Middle frontal gyrus (tissue), 1 donor: Measurements from ENCODE around the gene LPCAT1.
"Not testable (repeated sequence)": the region's sequence is repeated elsewhere in the genome, so short reads cannot be mapped to it uniquely, and the experiment has no call there.

ENCODE experiments used
- DNase-seq: peaks from one replicate; pipeline ENCODE4 v3.0.0-alpha.2; 2015; ENCODE audit warnings: low spot score; ENCODE audit errors: extremely low spot score

Gene LPCAT1

GRCh38 chr5:1429066-1429465 lies 94.7 kb downstream of the LPCAT1 start:
- DNase-seq = no peak

DNA sequence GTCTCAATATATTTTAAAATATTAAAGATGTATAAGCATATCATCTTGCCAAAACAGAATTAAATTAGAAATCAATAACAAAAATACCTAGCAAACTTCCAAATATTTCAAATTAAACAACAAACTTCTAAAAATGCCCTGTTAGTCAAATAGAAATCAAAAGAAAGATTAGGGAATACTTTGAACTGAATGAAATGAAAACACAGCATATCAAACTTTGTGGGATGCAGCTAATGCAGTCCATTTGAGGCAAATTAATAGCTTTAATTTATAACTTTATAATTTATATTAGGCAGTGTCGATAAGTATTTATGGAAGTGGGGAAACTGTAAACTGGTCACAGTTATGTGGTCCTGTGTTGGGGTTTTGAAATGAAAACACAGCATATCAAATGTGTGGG lies 95.7 kb downstream of the LPCAT1 start:
- no peak for DNase-seq

DNA sequence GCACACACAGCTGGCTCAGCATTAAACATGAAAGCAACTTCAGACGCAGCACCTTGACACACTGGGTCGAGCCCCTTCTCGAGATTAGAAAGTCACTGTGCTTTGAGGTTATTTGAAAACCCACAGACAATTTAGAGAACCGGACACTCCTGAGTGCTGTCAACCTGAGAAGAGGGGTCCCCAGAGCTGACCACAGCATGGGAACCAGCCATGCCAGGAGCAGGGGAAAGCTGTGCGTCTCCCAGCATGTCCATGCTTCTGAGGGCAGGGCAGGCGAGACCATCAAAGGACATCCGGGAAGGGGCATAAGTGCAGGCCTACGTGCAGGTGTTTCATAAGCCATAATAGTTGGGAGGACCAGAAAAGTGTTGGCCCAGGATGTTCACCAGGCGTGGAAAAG lies 99.0 kb downstream of the LPCAT1 start:
- DNase-seq = no peak

GRCh38 chr5:1423901-1424603 lies 99.7 kb downstream of the LPCAT1 start:
- no peak for DNase-seq

DNA sequence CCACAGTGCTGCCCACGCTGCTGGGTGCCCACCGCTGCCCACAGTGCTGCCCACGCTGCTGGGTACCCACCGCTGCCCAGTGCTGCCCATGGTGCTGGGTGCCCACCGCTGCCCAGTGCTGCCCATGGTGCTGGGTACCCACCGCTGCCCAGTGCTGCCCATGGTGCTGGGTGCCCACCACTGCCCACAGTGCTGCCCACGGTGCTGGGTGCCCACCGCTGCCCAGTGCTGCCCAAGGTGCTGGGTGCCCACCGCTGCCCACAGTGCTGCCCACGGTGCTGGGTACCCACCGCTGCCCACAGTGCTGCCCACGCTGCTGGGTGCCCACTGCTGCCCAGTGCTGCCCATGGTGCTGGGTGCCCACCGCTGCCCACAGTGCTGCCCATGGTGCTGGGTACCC lies 101.2 kb downstream of the LPCAT1 start:
- not testable (repeated sequence) for DNase-seq

GRCh38 chr5:1421521-1422341 lies 102.0 kb downstream of the LPCAT1 start:
- no peak for DNase-seq

DNA sequence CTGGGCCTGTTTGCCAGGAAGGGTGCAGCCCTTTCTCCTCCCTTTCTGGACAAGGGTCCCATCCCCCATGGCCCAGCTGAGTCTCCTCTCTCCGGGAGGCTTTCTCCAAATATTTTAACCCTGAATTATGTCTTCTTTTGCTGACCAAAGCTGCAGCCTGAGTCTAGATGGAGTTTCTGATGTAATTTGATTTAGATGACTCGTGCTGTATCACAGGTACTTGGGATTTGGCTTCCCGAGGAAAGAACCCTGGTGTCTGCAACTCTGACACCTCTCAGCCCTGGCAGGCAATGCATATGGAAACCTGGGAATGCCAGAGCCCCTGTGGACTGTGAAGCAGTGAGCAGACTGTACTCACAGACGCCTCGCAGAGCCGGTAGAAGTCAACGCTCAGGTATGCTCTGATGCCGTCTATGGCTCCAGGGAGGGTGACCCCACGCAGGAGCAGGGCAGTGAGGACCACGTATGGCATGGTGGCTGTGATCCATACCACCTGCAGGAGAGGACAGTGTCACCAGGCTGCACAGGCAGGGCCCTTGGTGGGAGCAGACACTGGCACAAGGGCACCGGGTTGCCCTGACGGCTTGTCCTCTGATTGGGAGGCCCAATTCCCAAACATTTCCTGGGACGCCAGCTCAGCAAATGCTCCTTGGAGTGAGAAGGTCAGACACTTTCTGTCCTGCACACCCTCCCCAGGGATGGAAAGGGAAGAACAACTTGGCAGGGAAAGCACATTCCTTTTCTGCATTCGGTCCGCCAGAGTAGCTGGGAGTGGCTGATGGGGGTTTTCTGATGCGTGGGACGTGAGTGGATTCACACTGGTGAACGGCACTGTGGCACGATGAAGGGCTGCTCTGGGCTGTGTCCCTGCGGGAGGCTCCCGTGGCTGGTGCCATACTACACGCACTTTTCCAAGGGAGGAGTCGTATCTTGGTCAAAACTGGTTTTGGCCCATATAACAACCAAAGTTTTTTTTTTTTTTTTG lies 103.3 kb downstream of the LPCAT1 start:
- no peak for DNase-seq

- no peak for DNase-seq
Measured at GRCh38 chr5:1419476-1420210, 104.1 kb downstream of the LPCAT1 start.

DNA sequence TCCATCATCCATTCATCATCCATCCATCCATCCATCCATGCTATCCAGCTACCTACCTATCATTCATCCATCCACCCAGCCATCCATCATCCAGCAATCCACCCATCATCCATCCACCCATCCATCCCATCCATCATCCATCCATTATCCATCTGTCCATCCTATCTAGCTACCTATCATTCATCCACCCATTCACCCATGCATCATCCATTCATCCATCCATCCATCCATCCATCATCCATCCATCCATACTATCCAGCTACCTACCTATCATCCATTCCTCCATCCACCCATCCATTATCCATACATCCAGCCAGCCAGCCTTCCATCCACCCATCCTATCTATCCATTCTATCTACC lies 104.9 kb downstream of the LPCAT1 start:
- DNase-seq = no peak

DNA sequence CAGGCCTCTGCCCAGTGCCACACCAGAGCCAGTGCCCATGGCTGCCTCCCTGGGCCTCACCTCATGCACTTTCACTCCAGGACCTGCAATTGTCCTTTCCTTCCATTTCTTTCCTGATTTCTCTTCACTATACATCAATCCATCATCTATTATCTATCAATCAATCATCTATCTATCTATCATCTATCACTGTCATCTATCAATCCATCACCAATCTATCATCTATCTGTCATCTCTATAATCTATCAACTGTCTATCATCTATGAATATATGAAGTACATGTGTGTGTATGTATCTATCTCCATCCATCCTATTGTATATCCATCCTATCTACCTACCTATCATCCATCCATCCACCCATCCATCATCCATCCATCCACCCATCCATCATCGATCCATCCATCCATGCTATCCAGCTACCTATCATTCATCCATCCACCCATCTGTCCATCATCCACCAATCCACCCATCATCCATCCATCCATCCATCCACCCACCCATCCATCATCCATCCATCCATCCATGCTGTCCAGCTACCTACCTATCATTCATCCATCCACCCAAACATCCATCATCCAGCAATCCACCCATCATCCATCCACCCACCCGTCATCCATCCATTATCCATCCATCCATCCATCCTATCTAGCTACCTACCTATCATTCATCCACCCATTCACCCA lies 105.4 kb downstream of the LPCAT1 start:
- no peak for DNase-seq

GRCh38 chr5:1417586-1418225 lies 106.1 kb downstream of the LPCAT1 start:
- no peak for DNase-seq

- no peak for DNase-seq
Measured at GRCh38 chr5:1416856-1417469, 106.8 kb downstream of the LPCAT1 start.

GRCh38 chr5:1415626-1416360 lies 108.0 kb downstream of the LPCAT1 start:
- no peak for DNase-seq

DNA sequence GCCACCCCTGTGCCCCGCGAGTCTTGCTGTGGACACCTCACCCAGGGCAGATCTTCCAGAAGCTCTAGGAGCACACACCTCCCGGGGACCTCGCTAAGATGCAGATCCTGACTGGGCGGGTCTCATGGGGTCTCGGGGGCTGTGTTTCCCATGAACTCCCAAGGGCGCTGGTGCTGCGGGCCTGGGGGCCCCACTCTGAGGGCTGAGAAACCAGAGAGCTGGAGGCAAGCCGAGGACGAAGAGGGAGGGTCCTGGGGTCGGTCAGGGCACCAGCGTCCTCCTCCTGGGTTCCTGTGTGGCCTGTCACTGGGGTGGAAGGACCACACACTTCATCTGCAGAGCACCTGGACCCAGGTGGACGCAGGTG lies 108.7 kb downstream of the LPCAT1 start:
- no peak for DNase-seq

DNA sequence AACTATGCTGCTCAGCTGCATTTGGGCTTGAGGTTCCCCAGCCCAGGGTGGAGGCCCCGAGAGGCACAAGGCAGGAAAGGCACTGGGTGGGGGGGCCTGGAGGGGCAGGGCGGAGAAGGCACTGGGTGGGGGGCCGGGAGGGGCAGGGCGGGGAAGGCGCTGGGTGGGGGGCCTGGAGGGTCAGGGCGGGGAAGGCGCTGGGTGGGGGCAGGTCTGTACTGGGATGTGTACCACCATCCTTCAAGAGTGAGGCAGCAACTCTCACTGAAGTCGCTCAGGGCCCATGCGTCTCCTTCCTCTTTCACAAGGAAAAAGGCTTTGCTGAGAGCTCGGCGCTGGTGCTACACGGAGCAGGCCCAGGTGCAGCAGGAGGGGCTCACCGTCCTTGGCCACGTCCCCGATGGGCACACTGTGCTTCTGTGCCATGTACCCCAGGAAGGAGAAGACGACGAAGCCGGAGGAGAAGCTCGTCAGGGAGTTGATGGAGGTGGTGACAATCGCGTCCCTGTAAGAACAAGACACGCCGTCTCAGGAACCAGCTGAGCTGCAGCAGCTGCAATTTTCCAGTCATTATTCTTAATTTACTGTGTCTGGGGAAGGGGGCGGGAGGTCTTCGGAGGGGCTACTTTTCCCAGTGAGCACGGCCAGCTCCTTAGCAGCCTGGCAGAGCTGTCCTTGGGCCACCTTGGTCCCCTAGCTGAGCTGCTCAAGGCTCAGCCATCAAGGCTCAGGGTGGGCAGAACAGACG lies 109.3 kb downstream of the LPCAT1 start:
- no peak for DNase-seq

GRCh38 chr5:1413611-1414241 lies 110.0 kb downstream of the LPCAT1 start:
- DNase-seq = no peak

- no peak for DNase-seq
Measured at GRCh38 chr5:1413211-1413610, 110.5 kb downstream of the LPCAT1 start.

- no peak for DNase-seq
Measured at GRCh38 chr5:1412621-1413020, 111.1 kb downstream of the LPCAT1 start.
